ENCODE measurements around the gene ADORA2B.

Gene ADORA2B

DNA sequence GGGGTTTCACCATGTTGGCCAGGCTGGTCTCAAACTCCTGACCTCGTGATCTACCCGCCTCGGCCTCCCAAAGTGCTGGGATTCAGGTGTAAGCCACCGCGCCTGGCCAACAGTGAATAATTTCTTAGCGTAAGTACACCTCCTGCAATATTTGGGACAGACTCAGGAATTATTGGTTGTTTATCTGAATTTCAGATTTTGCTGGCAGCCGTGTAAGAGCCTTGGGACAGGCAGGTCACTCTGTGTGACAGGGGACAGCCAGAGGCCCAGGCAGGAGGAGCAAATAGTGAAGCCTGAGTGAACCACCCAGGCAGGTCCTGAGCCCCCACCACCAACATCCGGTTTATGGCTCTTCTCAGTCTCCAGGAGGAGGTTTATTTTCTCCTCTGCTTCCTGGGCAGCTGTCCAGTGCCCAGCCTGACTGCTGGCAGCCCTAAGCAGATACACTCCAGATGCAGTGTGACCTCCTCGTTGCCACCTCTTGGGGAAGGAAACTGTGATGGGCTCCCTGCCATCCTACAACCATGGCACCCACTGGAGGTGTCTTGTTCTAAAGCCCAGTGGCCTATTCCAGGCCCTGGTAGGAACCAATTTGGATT is 26.2 kb upstream of the ADORA2B start:
- Histone ChIP-seq H4K20me1 (ENCODE audit: low read depth, low read length) (no peaks in the 10 kb centered on the region), H3K9ac (ENCODE audit: low read length) (no peak overlapping the region), H3K9me2 (replicated peaks; ENCODE audit: insufficient read depth, low read length) (no peaks in the 10 kb centered on the region), H3K79me2 (ENCODE audit: insufficient read depth, low read length) (no peaks in the 10 kb centered on the region), H3K9me3 (ENCODE audit: insufficient read depth, low read length) (no peaks in the 10 kb centered on the region), H3K27me3 (ENCODE audit: low read length) (0 out of 2 replicates have a peak, but pooled peaks cover 4% of the 10 kb centered on the region), H3F3A (ENCODE audit: insufficient read depth) (no peaks in the 10 kb centered on the region), H3K4me3 (ENCODE audit: insufficient read depth, low read length, poor library complexity, severe bottlenecking) (no peak overlapping the region), H3K36me3 (ENCODE audit: low read length) (no peaks in the 10 kb centered on the region), H2AFZ (ENCODE audit: low read depth, low read length, severe bottlenecking) (no peak overlapping the region), H3K27ac (ENCODE audit: low read depth, low read length) (no peak overlapping the region), H3K4me2 (ENCODE audit: low read depth, low read length, poor library complexity, severe bottlenecking) (no peak overlapping the region)
- no peak for TF ChIP-seq EZH2phosphoT487 (conservative IDR thresholded peaks at IDR 0.05; ENCODE audit: low read length)
- TF ChIP-seq, protein P1, sequence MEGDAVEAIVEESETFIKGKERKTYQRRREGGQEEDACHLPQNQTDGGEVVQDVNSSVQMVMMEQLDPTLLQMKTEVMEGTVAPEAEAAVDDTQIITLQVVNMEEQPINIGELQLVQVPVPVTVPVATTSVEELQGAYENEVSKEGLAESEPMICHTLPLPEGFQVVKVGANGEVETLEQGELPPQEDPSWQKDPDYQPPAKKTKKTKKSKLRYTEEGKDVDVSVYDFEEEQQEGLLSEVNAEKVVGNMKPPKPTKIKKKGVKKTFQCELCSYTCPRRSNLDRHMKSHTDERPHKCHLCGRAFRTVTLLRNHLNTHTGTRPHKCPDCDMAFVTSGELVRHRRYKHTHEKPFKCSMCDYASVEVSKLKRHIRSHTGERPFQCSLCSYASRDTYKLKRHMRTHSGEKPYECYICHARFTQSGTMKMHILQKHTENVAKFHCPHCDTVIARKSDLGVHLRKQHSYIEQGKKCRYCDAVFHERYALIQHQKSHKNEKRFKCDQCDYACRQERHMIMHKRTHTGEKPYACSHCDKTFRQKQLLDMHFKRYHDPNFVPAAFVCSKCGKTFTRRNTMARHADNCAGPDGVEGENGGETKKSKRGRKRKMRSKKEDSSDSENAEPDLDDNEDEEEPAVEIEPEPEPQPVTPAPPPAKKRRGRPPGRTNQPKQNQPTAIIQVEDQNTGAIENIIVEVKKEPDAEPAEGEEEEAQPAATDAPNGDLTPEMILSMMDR (IDR thresholded peaks at IDR 0.05; ENCODE audit: insufficient read depth, low read length, poor library complexity, severe bottlenecking): no peak

DNA sequence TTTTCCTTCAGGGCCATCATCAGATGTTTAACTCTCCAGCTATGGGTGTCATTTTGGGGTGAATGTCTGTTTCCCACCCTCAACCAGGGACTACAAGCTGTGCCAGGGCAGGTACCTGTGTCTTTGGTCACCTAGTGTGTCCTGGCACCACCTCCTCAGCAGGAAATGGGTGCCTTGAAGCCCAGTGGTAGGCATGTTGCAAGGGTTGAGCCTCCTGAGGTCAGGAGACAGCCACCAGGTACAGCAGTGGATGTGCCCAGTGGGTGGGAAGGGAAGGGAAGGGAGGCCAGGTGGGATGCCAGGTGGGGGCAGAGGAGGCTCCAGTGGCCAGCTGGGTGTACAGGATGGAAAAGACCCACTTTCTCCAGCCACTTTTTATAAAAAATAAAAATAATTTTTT is 25.5 kb upstream of the ADORA2B start:
- no peak overlapping the region for H3K9ac ChIP-seq (ENCODE audit: low read length)
- H4K20me1 ChIP-seq (ENCODE audit: low read depth, low read length): no peaks in the 10 kb centered on the region
- H3K27me3 ChIP-seq (ENCODE audit: low read length): 0 out of 2 replicates have a peak, but pooled peaks cover 4% of the 10 kb centered on the region
- no peaks in the 10 kb centered on the region for H3K79me2 ChIP-seq (ENCODE audit: insufficient read depth, low read length)
- no peak overlapping the region for H2AFZ ChIP-seq (ENCODE audit: low read depth, low read length, severe bottlenecking)
- no peaks in the 10 kb centered on the region for H3K9me2 ChIP-seq (replicated peaks; ENCODE audit: insufficient read depth, low read length)
- no peaks in the 10 kb centered on the region for H3F3A ChIP-seq (ENCODE audit: insufficient read depth)
- H3K4me3 ChIP-seq (ENCODE audit: insufficient read depth, low read length, poor library complexity, severe bottlenecking): no peak overlapping the region
- H3K27ac ChIP-seq (ENCODE audit: low read depth, low read length): no peak overlapping the region
- H3K36me3 ChIP-seq (ENCODE audit: low read length): no peaks in the 10 kb centered on the region
- no peaks in the 10 kb centered on the region for H3K9me3 ChIP-seq (ENCODE audit: insufficient read depth, low read length)
- no peak overlapping the region for H3K4me2 ChIP-seq (ENCODE audit: low read depth, low read length, poor library complexity, severe bottlenecking)
- no peak for TF ChIP-seq EZH2phosphoT487 (conservative IDR thresholded peaks at IDR 0.05; ENCODE audit: low read length)
- TF ChIP-seq, protein P1 (IDR thresholded peaks at IDR 0.05; ENCODE audit: insufficient read depth, low read length, poor library complexity, severe bottlenecking): no peak

GRCh38 chr17:15920758-15921239 is 24.1 kb upstream of the ADORA2B start:
- Histone ChIP-seq H3K4me2 (ENCODE audit: low read depth, low read length, poor library complexity, severe bottlenecking) (no peak overlapping the region), H3F3A (ENCODE audit: insufficient read depth) (no peaks in the 10 kb centered on the region), H3K36me3 (ENCODE audit: low read length) (no peaks in the 10 kb centered on the region), H3K9me3 (ENCODE audit: insufficient read depth, low read length) (no peaks in the 10 kb centered on the region), H3K27ac (ENCODE audit: low read depth, low read length) (no peak overlapping the region), H4K20me1 (ENCODE audit: low read depth, low read length) (no peaks in the 10 kb centered on the region), H3K9ac (ENCODE audit: low read length) (no peak overlapping the region), H3K27me3 (ENCODE audit: low read length) (0 out of 2 replicates have a peak, but pooled peaks cover 4% of the 10 kb centered on the region), H3K4me3 (ENCODE audit: insufficient read depth, low read length, poor library complexity, severe bottlenecking) (no peak overlapping the region), H3K9me2 (replicated peaks; ENCODE audit: insufficient read depth, low read length) (no peaks in the 10 kb centered on the region), H3K79me2 (ENCODE audit: insufficient read depth, low read length) (no peaks in the 10 kb centered on the region), H2AFZ (ENCODE audit: low read depth, low read length, severe bottlenecking) (no peak overlapping the region)
- TF ChIP-seq, protein P1 (IDR thresholded peaks at IDR 0.05; ENCODE audit: insufficient read depth, low read length, poor library complexity, severe bottlenecking): no peak

Measured in SU-DHL-6 (cell line).